ENCODE results near the gene SUMO1.
A peak's percentile ranks its signal among the peaks of the same experiment; 100 is the strongest.
"Not testable (repeated sequence)": the region's sequence is repeated elsewhere in the genome, so short reads cannot be mapped to it uniquely, and the experiment has no call there.

The SUMO1 gene

GRCh38 chr2:202238234-202239197, at the start of gene SUMO1:
Gene SUMO1, minus strand, starts transcription at chr2:202238597. Its CDS starts 146 bp downstream, at chr2:202238451.
- peaks cover 7% of the 10 kb centered on the region for H3K4me1 ChIP-seq (ENCODE audit: control insufficient read depth, insufficient read depth, low read length)
- peak within 1 kb of the TSS; percentile 87 for H3K4me3 ChIP-seq (ENCODE audit: low read length)
- H3K27me3 ChIP-seq (ENCODE audit: control insufficient read depth, insufficient read depth, low read length), result no peaks in the 10 kb centered on the region
- H3K36me3 ChIP-seq (ENCODE audit: control insufficient read depth, insufficient read depth, low read length), result no peaks in the 10 kb centered on the region
- peak within 1 kb of the TSS; percentile 93 for H3K27ac ChIP-seq (ENCODE audit: low read depth, low read length)
- peak within 1 kb of the TSS; percentile 84 for H3K9ac ChIP-seq (ENCODE audit: low read length)

- H3K27me3 ChIP-seq (ENCODE audit: control insufficient read depth, insufficient read depth, low read length), result no peaks in the 10 kb centered on the region
- H3K4me1 ChIP-seq (ENCODE audit: control insufficient read depth, insufficient read depth, low read length), result no peaks in the 10 kb centered on the region
- H3K9ac ChIP-seq (ENCODE audit: low read length), result no peak overlapping the region
- no peak overlapping the region for H3K27ac ChIP-seq (ENCODE audit: low read depth, low read length)
- H3K36me3 ChIP-seq (ENCODE audit: control insufficient read depth, insufficient read depth, low read length), result peaks cover 27% of the 10 kb centered on the region
- no peak overlapping the region for H3K4me3 ChIP-seq (ENCODE audit: low read length)
Observed at GRCh38 chr2:202286595-202286994, 48.2 kb upstream of the SUMO1 start.

GRCh38 chr2:202278944-202279343, 40.5 kb upstream of the SUMO1 start:
- H3K4me3 ChIP-seq (ENCODE audit: low read length), result no peak overlapping the region
- H3K27me3 ChIP-seq (ENCODE audit: control insufficient read depth, insufficient read depth, low read length), result no peaks in the 10 kb centered on the region
- H3K4me1 ChIP-seq (ENCODE audit: control insufficient read depth, insufficient read depth, low read length), result no peaks in the 10 kb centered on the region
- peaks cover 10% of the 10 kb centered on the region for H3K36me3 ChIP-seq (ENCODE audit: control insufficient read depth, insufficient read depth, low read length)
- H3K9ac ChIP-seq (ENCODE audit: low read length), result no peak overlapping the region
- no peak overlapping the region for H3K27ac ChIP-seq (ENCODE audit: low read depth, low read length)

GRCh38 chr2:202278036-202278760, 39.8 kb upstream of the SUMO1 start:
- Histone ChIP-seq H3K4me1 (ENCODE audit: control insufficient read depth, insufficient read depth, low read length) (no peaks in the 10 kb centered on the region), H3K9ac (ENCODE audit: low read length) (no peak overlapping the region), H3K27me3 (ENCODE audit: control insufficient read depth, insufficient read depth, low read length) (no peaks in the 10 kb centered on the region), H3K27ac (ENCODE audit: low read depth, low read length) (no peak overlapping the region), H3K36me3 (ENCODE audit: control insufficient read depth, insufficient read depth, low read length) (peaks cover 10% of the 10 kb centered on the region), H3K4me3 (ENCODE audit: low read length) (no peak overlapping the region)

GRCh38 chr2:202276078-202276720, 37.8 kb upstream of the SUMO1 start:
- H3K4me1 ChIP-seq (ENCODE audit: control insufficient read depth, insufficient read depth, low read length); H3K9ac ChIP-seq (ENCODE audit: low read length); H3K4me3 ChIP-seq (ENCODE audit: low read length); H3K36me3 ChIP-seq (ENCODE audit: control insufficient read depth, insufficient read depth, low read length); H3K27me3 ChIP-seq (ENCODE audit: control insufficient read depth, insufficient read depth, low read length); H3K27ac ChIP-seq (ENCODE audit: low read depth, low read length): not testable (repeated sequence)

GRCh38 chr2:202270487-202270886, 32.1 kb upstream of the SUMO1 start:
- no peak overlapping the region for H3K4me3 ChIP-seq (ENCODE audit: low read length)
- H3K4me1 ChIP-seq (ENCODE audit: control insufficient read depth, insufficient read depth, low read length), result peaks cover 9% of the 10 kb centered on the region
- H3K9ac ChIP-seq (ENCODE audit: low read length), result no peak overlapping the region
- no peak overlapping the region for H3K27ac ChIP-seq (ENCODE audit: low read depth, low read length)
- H3K27me3 ChIP-seq (ENCODE audit: control insufficient read depth, insufficient read depth, low read length), result no peaks in the 10 kb centered on the region
- H3K36me3 ChIP-seq (ENCODE audit: control insufficient read depth, insufficient read depth, low read length), result peaks cover 2% of the 10 kb centered on the region

GRCh38 chr2:202269585-202269984, 31.2 kb upstream of the SUMO1 start:
- peaks cover 9% of the 10 kb centered on the region for H3K4me1 ChIP-seq (ENCODE audit: control insufficient read depth, insufficient read depth, low read length)
- H3K36me3 ChIP-seq (ENCODE audit: control insufficient read depth, insufficient read depth, low read length), result peaks cover 2% of the 10 kb centered on the region
- no peak overlapping the region for H3K27ac ChIP-seq (ENCODE audit: low read depth, low read length)
- H3K4me3 ChIP-seq (ENCODE audit: low read length), result no peak overlapping the region
- no peak overlapping the region for H3K9ac ChIP-seq (ENCODE audit: low read length)
- no peaks in the 10 kb centered on the region for H3K27me3 ChIP-seq (ENCODE audit: control insufficient read depth, insufficient read depth, low read length)

- no peaks in the 10 kb centered on the region for H3K27me3 ChIP-seq (ENCODE audit: control insufficient read depth, insufficient read depth, low read length)
- peaks cover 9% of the 10 kb centered on the region for H3K4me1 ChIP-seq (ENCODE audit: control insufficient read depth, insufficient read depth, low read length)
- H3K27ac ChIP-seq (ENCODE audit: low read depth, low read length), result no peak overlapping the region
- H3K4me3 ChIP-seq (ENCODE audit: low read length), result peak overlapping the region; percentile 100
- peaks cover 2% of the 10 kb centered on the region for H3K36me3 ChIP-seq (ENCODE audit: control insufficient read depth, insufficient read depth, low read length)
- no peak overlapping the region for H3K9ac ChIP-seq (ENCODE audit: low read length)
Observed at GRCh38 chr2:202267495-202267894, 29.1 kb upstream of the SUMO1 start.

- H3K27me3 ChIP-seq (ENCODE audit: control insufficient read depth, insufficient read depth, low read length), result no peaks in the 10 kb centered on the region
- peak within 1 kb of the TSS; percentile 96 for H3K9ac ChIP-seq (ENCODE audit: low read length)
- peaks cover 2% of the 10 kb centered on the region for H3K36me3 ChIP-seq (ENCODE audit: control insufficient read depth, insufficient read depth, low read length)
- peaks cover 9% of the 10 kb centered on the region for H3K4me1 ChIP-seq (ENCODE audit: control insufficient read depth, insufficient read depth, low read length)
- peak within 1 kb of the TSS; percentile 97 for H3K27ac ChIP-seq (ENCODE audit: low read depth, low read length)
- H3K4me3 ChIP-seq (ENCODE audit: low read length), result peak within 1 kb of the TSS; percentile 100
Observed at GRCh38 chr2:202265467-202266277, 27.3 kb upstream of the SUMO1 start, which contains the start of gene NOP58. Gene NOP58, plus strand, starts transcription at chr2:202265763. Its CDS starts 179 bp downstream, at chr2:202265942.

GRCh38 chr2:202261531-202261930, 23.1 kb upstream of the SUMO1 start:
- Histone ChIP-seq H3K36me3 (ENCODE audit: control insufficient read depth, insufficient read depth, low read length) (peaks cover 2% of the 10 kb centered on the region), H3K4me3 (ENCODE audit: low read length) (no peak overlapping the region), H3K4me1 (ENCODE audit: control insufficient read depth, insufficient read depth, low read length) (peaks cover 3% of the 10 kb centered on the region), H3K9ac (ENCODE audit: low read length) (no peak overlapping the region), H3K27ac (ENCODE audit: low read depth, low read length) (no peak overlapping the region), H3K27me3 (ENCODE audit: control insufficient read depth, insufficient read depth, low read length) (no peaks in the 10 kb centered on the region)

GRCh38 chr2:202251494-202251893, 13.1 kb upstream of the SUMO1 start:
- Histone ChIP-seq H3K27me3 (ENCODE audit: control insufficient read depth, insufficient read depth, low read length) (no peaks in the 10 kb centered on the region), H3K4me1 (ENCODE audit: control insufficient read depth, insufficient read depth, low read length) (no peaks in the 10 kb centered on the region), H3K36me3 (ENCODE audit: control insufficient read depth, insufficient read depth, low read length) (no peaks in the 10 kb centered on the region), H3K4me3 (ENCODE audit: low read length) (no peak overlapping the region), H3K27ac (ENCODE audit: low read depth, low read length) (no peak overlapping the region), H3K9ac (ENCODE audit: low read length) (no peak overlapping the region)
